Measurements from ENCODE around the gene TUBGCP2.

Gene TUBGCP2

DNA sequence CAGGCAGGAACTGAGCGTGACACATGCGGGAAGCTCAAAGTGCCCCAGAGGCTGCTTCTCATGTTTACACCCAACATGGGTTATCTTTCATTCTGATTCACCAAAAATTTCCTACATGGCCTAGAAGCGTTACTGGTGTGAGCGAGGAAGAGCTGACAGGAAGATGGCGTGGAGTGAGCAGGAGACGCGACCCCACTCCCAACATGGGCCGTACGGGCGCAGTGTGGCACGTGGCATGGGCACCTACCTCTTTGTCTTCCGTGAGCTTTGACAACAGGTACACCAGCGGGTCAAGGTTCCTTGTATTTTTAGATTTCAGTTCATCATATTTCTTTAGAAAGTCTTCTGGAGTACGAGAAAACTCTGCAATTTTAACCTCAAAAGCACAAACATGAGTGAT, 8.9 kb downstream of the TUBGCP2 start:
- no peak for DNase-seq

DNA sequence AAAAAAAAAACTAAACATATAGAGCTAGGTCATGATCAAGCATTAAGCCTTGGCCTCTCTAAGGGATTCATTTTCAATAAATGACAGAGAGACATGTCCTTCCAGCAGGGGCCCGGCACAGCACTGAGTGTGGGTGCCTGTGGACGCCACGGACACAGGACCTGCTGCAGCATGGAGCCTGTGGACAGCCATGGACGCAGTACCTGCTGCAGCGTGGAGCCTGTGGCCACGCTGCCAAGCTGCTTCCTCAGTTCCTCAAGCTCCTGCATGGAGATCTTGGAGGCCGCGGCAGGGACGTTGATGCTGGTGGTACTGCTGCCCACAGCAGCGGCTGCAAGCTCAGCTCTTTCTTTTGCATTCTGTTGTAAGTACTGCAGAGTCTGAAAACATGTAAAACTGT, 9.4 kb downstream of the TUBGCP2 start:
- no peak for DNase-seq

DNA sequence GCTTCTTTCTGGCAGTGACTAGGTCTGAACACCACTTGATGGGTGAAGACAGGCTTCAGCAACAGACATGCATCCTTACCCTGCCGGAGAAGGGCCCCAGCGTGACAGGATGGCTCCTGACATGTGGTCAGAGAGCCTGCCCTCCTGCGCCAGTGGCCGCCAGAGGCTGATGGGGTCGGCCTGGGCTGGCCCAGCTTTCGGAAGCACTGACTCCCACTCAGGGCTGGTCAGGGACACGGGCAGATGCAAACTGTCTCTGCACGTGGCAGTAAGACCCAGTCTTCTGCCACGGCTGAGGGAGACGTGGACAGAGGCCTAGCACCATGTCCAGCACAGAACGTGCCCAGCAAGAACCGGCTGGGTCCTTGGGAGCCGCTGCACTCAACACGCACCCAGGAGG, 10.2 kb downstream of the TUBGCP2 start:
- no peak for DNase-seq

DNA sequence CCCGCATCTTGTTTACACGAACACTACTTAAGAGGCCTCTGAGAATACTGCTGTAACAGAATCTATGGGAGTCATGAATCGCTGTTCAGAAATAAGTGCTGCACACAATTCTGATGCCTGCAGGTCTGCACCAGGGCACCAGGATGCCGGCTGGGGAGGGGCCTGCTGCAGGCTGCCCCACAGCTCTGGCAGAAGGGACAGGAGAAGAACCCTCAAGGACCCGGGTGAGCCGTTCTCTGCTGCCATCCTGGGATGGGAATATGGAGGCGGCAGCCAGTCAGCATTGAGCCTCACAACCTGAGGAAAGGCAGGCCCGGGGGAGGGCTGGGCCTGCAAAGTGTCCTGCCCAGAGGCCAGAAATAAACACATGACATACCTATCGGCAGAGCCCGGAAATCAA, 11.2 kb downstream of the TUBGCP2 start:
- DNase-seq = no peak

DNA sequence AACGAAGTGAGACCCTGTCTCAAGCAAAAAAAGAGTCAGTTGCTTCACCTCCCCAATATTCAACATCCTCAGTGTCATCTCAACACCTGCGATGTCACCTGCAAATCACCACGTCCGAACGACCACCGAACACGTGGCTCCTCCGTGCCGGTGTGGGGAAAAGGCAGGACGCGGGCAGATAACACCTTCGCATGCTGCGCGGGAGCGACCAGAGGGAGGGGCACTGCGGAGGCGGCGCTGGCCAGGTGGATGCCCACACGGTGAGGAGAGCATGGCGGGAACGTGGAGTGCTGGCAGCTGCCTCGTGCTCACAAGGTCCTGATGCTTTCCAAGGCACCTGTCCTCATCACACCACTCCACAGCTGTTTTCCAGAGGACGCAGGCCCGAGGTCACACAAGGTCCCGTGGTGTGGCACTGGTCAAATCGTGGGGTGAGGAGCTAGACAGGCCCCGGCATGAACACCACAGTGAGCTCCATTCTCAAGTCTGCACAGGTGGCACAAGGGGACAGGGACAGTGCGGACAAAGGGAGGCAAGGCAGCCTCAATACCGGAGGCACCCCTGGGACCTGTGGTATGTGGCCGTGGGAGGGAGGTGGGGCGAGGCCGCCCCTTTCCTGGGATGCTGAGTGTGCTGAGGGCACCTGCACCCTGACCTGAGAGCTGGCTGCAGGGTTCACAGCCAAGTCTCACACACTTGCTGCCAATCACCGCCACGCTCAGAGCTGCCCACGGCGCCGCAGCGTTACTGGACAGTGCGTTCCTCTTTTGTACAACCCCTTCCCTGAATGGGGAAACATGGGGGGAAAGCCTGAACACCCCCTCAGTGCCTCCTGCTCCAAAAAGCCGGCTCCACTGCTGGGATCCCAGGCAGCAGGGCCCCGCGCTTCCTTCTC, 13.0 kb downstream of the TUBGCP2 start:
- DNase-seq = no peak

DNA sequence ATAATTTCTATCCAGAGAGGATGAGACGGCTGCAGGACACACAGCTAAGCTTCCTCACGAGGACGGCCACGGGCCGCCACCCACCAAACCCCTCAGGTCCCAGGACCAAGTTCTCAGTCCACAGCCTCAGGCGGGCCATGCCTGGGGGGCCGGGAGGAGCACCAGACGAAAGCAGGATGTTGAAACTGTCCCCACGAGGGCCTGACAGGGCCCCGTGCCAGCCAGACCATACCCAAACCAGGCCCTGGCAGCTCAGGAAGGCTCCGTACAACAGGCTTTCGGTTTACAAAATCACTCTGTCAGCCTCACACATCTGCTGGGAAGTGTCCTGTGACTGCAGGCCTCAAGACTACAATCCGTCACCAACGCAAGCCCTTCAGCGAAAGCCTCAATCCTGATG, 14.5 kb downstream of the TUBGCP2 start:
- DNase-seq = no peak

DNA sequence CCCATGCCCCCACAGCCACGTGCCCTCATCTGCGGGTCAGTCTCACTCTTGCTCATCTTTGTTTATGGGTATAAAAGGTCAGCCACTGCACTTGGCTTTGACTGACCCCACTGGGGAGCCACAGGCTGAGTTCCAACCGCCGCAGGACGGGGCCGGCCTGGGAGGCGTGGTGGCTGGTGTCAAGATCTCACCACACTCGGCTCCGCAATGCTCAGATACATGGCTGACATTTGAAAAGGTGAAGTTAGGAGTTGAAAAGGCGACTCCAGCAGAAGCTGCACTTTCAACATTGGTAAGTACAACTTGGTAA, 14.9 kb downstream of the TUBGCP2 start:
- no peak for DNase-seq

DNA sequence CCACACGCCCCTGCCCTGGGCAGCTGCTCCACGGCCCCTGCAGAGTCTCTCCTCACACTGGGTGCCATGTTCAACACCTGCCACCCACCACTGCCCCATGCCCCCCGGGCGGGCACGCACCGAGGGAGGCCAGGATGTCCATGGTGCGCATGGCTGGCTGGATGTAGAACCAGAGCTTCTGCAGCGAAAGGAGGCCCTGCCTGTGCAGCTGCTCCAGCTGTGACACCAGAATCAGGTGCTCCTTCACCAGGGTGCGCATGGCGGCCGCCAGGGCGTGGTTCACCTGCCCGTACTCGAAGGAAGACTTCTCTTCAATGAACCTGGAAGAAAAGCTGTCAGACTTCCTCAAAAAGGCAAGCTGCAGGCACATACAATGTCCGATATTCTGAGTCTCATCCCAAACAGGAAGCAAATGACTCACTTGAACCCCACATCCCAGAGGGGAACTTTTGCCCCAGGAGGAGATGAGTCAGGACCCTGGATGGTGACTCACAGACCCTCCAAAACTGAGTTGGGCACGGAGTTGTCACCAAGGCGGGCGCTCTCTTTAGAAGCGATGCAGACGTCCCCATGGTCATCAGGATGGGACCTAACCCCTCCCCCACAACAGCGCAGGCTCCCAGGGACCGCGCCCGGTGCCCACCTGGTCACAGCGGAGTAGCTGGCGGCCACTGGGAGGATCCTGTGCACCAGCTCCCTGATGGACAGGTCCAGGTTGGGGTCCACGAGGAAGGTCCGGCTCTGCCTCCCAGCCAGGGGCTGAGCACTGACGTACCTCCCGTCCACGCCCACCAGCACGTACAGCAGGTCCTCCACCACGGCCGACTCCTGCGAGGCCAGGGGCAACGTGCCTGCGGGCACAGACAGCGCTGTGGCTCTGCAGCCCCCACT, 15.5 kb downstream of the TUBGCP2 start:
- DNase-seq = no peak

DNA sequence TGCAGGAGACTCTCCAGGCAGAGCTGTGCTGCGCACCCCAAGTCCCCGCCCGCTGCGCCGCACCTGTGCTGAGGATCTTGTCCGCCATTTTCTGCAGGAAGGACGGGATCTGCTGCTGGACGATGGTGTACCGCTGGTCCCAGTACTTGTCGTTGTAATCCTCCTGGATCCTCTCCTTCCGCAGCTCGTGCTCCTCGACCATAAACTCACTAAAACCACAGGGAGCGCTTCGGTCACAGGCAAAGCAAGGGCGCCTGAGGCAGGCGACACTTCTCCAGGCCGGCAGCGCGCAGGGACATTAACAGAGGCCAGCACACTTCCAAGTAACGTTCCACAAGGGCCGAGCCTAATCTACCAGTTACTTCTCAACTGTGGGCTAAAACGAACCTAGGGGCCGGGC, 18.9 kb downstream of the TUBGCP2 start:
- no peak for DNase-seq

DNA sequence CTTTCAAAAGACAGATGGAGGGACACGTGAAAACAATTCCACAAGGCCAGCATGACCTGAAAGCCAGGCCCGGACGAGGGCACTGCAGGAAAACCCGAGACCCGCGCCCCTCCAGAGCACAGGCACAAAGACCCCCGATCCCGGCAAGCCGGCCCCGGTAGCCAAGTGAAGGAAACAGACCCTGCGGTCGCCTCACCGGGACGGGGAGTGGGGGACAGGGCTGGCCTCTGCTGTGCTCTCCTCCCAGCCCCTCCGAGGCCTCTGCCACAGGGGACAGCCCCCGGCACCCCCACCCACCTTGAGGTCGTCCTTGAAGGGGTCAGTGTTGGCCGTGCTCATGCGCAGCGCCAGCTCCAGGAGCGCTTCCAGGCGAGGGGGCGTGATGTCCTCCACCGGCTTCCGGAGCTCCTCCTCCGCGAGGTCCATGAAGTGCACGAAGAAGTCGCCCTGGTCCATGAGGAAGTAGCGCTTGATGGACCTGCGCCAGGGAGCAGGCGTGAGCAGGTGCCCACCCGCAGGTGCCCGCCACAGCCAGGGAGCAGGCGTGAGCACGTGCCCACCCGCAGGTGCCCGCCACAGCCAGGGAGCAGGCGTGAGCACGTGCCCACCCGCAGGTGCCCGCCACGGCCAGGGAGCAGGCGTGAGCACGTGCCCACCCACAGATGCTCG, 20.7 kb downstream of the TUBGCP2 start:
- DNase-seq = no peak

DNA sequence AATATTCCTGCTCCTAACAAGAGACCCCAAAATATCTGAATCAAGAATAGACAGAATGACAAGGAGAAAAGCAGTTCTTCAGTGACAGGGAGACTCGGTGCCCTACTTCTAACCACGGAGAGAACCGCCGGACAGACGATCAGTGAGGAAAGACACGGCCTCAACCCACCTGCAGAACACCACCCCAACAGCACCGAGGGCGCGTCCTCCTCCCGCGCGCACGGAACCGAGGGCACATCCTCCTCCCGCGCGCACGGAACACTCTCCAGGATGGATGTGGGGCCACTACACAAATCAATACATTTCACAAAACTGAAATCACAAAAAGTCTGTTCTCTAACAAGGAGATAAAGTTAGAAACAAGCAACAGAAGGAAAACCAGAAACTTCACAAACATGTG, 22.3 kb downstream of the TUBGCP2 start:
- DNase-seq = no peak

DNA sequence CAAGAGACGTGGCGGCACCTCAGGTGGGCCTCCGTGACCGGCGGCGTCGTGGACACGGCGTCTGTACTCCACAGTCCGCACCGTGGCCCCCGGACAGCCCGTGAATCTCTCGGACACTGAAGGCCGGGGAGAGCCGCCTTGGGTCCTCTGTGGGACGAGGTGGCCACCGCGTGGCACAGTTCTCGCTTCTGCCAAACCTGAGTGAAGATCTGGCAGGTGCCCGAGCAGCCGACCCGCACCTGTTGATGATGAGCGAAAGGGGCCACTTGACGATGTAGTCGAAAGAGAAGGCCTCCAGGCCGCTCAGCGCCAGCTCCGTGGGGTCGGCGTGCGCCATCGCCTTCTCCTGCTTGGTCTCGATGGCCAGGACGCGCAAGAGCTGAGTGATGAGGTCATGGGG, 23.5 kb downstream of the TUBGCP2 start:
- no peak for DNase-seq

DNA sequence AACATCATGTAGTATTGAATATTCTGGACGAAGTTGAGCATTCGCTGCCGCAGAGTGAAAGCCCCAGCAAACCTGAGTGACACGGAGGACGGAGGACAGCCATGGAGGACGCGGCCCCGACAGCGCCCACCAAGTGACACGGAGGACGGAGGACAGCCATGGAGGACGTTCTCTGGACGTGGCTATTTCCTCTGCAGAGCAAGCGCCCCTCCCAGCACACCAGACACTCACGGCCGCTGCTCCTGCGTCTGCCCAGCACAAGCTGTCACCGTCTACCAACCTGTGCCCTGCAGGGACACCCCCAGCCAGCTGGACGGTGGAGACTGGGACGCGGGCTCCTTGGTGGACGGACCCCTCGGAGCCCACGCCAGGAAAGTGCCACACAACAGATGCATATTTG, 24.7 kb downstream of the TUBGCP2 start:
- DNase-seq = no peak

DNA sequence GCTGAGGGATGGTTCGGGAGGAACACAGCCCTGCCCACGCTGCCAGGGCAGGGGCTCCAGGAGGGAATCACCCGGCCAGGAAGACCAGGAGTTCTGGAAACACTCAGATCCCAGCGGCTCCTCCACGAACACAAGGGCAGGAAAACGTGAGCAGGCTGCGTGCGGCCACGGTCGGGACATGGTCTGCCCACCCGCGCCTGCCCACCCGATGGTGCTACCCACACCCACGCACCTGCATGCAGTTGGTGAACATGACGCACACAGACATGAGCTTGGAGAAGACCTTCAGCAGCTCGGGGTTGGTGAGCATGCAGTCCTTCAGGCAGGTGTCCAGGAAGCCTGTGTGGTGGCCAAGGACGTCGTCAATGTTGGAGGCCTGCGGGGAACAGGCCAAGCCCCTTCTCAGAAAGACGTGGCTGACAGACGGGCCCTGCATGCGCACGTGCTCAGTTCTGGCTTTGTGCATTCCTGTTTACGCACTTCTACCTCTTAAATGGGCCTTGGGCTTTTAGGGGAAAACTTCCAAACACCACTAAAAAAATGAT, 25.8 kb downstream of the TUBGCP2 start:
- DNase-seq = no peak

DNA sequence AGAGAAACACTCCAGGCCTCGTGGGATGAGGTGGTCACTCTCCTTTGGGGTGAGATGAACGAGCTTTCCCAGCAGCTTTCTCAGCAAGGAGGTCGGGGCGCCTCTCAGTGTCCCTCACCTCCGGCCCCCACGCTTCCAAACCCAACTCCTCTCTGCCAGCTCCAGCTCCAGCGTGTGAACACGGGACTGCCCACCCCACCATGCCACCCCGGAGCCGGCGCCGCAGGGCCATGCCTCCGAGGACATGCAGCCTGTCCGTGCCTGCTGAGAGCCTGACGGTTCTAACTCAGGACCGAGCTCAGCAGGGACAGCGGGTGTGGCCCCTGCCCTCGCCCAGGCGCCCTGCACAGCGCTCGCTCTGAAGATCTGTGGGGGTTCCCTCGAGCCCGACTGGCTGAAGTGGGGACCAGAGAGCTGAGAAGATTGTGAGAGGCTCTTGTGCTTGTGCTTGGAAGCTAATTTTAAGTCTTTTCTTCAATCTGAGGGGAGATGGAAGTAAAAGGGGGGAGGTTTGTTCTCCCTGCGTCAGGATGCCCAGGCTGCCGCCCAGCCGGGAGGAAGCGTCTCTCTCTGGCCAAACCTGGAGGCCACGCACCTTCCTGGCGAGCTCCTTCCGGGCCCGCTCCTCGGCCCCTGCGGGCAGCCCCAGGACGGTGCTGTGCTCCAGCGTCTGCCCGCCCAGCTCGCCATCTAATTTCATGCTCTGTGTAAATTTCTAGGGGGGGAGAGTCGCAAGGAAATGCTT, 26.9 kb downstream of the TUBGCP2 start:
- no peak for DNase-seq

DNA sequence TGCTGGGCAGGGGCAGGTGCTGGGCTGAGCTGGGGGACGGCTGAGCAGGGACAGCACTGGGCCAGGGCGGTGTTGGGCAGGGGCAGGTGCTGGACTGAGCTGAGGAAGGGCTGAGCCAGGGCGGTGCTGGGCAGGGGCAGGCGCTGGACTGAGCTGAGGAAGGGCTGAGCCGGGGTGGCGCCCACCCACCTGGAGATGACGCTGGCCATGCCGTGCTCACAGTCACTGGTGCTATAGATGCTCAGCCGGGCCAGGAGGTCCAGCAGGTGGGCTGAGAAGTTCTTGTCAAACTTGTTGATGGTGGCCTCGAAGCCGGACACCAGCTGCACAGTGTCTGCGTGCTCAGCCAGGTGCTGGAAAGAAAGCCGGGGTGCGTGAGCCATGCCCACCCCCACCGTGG, 27.6 kb downstream of the TUBGCP2 start:
- no peak for DNase-seq

DNA sequence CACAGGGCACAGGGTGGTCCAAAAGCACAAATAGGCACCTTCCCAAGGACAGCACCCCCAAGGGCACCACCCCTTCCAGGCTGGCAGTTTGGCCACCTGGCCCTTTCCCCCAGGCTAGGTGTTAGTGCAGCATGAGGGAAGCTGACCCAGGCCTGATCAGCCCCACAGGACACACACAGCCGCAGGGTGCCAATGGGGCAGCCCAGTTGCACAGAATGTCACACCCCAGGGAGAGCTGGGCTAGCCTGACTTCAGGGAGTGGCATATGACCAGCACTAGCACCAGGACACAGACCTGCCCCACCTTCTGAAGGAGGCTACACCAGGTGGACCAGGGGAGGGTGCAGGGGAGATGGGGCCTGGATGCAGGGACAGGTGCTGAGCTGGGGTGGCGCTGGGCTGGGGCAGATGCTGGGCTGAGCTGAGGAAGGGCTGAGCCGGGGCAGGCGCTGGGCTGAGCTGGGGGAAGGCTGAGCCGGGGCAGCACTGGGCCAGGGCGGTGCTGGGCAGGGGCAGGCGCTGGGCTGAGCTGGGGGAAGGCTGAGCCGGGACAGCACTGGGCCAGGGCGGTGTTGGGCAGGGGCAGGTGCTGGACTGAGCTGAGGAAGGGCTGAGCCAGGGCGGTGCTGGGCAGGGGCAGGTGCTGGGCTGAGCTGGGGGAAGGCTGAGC, 28.1 kb downstream of the TUBGCP2 start:
- DNase-seq = no peak

DNA sequence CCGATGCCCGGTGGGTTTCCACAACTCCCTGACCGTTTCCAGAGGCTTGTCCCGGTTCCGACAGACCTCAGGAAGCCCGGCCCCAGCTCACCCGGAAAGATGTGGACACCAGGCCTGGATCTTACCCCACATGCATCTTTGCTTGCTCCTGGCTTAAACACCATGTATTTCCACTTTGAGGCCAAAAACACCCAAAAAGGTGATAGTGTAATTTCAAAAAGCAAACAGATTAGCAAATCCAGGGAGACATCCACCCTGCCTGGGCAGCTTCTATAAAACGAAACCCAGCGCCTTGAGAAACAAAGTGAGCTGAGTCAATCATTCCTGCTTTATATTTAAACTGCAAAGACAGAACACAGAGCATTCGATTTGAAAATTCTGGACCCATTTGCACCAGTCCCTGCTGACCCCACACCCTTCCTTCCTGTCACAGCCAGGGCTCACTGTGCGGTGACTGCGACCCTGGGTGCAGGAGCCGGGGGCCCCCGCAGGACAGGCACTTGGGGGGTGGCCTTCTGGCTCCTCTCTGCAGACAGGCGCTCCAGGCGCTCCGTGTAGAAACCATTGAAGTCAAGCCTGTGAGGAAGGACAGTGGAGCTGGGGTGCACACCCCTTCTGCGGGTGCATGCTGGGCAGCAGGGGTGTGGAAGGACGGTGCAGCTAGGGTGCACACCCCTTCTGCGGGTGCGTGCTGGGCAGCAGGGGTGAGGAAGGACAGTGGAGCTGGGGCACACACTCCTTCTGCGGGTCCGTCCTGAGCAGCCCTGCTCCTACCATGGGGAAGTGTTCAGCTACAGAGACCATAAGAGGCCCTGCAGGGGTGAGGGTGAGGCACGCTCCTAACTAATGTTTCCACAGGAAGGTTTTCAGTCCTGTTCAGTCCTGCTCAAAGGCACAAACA, 29.1 kb downstream of the TUBGCP2 start:
- no peak for DNase-seq

DNA sequence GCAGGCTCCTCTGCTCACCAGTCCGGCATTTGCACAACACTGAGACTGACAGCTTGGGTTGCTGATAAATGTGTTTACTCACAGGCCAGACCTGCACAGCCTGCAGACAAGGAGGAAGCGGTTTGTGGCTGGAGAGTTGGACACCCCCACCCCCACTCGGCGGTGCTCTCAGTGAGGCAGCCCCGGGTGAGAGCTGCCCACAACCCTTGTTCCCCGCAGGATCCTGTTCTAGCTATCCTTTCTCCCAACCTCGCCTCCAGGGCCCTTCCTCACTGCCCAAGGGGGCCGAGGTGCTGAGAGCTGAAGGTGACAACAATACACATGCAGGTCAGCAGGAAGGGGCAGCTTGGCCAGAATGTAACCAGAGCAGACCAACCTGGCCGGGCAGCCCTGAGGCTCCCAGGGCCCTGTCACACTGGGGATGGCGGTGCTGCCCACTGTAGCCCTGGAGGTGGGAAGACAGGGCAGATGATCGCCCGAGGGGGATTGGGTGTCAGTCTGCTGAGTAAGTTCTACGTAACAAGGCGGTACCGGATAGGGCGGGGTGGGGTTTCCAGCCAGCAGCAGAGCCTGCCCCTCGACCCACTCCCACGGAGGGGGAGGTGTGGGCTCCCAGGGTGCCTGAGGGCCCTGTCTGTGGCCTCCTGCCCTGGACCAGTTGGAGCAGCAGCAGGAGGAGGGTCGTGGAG, 30.0 kb downstream of the TUBGCP2 start:
- DNase-seq = peak; percentile 73

DNA sequence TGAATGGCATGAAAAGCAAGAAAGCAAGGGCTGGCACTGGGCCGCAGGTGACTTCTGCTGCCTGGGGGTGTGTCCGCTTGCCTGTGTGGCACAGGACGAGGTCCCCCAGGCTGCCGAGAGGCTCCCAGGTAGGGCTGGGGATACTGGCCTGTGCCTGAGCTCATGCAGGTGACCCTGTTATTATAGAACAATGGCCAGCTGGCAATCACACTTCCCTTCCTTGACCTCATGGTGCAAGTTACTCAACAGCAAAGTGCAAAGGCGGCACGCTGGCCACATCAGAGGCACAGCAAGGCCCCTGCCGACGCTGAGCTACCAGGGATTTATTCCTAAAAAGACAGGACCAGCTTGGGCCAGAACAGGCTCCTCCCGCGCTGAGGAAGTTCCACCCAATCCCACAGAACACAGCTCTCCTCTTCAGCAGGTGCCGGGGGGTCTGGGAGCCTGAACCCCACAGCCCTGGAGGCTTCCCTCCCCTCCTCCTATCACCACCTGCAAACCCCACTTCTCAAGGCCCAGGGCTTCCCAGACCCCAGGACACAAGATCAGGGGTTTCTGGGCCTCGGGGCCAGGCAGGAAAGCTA, 30.6 kb downstream of the TUBGCP2 start:
- DNase-seq = no peak

Measured in activated gamma-delta T cell treated with Interleukin-2 at 50 U/mL for 16 hours (primary cell).